Measurements from ENCODE around the gene SIGLEC6.

GRCh38 chr19:51505904-51506303, 25.6 kb downstream of the SIGLEC6 start:
- TF ChIP-seq CTCF (IDR thresholded peaks at IDR 0.05): no peak
- TF ChIP-seq POLR2A (IDR thresholded peaks at IDR 0.05): no peak

Data from lower leg skin (tissue), 3 donors.